GM18873 (cell line): ENCODE results near the gene LAX1.

ENCODE experiments used
- ATAC-seq: cut with Tn5 transposase; IDR thresholded peaks from one replicate; pipeline ENCODE4 v1.9.1; 2021; ENCODE audit warnings: mild to moderate bottlenecking, moderate library complexity, moderate number of reproducible peaks; ENCODE audit not compliant: unreplicated experiment, low FRiP score

The LAX1 gene

GRCh38 chr1:203799157-203799556 is 34.2 kb downstream of the LAX1 start:
- no peak for ATAC-seq

DNA sequence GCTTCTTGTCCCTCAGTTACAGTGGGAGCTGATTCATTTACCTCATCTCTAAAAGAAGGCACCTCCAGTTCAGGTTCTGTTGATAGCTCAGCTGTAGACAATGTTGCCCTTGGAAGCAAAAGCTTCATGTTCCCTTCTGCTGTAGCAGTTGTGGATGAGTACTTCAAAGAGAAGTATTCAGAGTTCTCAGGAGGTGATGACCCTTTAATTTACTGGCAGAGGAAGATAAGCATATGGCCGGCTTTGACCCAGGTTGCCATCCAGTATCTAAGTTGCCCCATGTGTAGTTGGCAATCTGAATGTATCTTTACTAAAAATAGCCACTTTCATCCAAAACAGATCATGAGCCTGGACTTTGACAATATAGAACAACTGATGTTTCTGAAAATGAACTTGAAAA is 35.0 kb downstream of the LAX1 start:
- ATAC-seq, result no peak

GRCh38 chr1:203805689-203806088 is 40.7 kb downstream of the LAX1 start:
- no peak for ATAC-seq

DNA sequence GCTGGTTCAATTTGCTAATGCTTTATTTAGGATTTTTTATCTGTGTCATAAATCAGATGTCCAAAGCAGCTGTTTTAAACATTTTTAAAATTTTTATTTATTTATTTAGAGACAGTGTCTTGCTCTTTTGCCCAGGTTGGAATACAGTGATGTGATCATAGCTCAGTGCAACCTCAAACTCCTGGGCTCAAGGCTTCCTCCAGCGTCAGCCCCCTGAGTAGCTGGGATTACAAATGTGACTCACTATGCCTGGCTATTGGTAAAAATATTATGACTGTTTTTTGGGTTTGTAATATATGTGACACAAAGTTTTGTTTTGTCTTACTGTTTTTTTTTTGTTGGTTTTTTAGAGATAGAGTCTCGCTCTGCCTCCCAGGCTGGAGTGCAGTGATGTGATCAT is 42.2 kb downstream of the LAX1 start:
- ATAC-seq, result no peak

DNA sequence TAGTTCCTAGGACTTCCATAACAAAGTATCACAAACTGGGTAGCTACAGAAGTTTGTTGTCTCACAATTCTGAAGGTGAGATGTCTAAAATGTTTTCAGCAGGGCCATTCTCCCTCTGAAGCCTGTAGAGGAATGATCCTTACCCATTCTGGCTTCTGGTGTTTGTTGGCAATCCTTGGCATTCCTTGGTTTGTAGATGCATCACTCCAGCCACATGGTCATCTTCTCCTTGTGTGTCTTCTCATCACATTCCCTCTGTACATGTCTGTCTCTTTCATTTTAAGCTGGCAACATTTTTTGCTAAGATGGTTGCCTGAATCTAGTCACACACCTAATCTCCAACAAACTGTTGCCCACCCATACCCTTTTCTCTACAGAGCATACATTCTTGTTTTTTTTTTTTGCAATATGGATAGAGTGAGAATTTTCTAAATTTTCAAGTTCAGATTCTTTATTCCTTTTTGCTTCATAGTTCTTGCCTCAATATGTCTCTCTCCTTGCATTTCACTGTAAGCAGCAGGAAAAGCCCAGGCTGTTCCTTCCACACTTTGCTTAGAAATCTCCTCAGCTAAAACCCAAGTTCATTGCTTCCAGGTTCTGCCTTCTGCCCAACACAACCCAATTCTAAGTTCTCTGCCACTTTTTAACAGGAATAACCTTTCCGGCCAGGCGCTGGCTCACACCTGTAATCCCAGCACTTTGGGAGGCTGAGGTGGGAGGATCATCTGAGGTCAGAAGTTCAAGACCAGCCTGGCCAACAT is 48.8 kb downstream of the LAX1 start:
- ATAC-seq, result no peak

DNA sequence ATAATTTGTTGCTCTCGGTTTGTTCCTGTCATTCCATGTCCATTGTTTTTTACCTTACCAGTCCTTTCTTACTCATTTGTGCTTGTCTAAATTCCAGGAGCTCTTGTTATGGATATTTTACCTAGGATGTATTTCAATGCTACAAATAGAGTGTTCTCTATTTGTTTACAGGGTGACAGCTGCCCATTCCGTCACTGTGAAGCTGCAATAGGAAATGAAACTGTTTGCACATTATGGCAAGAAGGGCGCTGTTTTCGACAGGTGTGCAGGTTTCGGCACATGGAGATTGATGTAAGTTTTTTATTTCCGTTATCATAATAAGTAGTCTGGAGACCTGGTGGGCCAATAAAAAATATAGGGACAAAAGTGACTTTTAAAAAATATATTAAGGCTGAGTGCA is 53.4 kb downstream of the LAX1 start:
- ATAC-seq, result no peak

- no peak for ATAC-seq
These were observed 58.3 kb downstream of the LAX1 start for GRCh38 chr1:203823306-203823705.
